ENCODE results near the gene COL7A1.
A peak's percentile ranks its signal among the peaks of the same experiment; 100 is the strongest.

COL7A1 gene

DNA sequence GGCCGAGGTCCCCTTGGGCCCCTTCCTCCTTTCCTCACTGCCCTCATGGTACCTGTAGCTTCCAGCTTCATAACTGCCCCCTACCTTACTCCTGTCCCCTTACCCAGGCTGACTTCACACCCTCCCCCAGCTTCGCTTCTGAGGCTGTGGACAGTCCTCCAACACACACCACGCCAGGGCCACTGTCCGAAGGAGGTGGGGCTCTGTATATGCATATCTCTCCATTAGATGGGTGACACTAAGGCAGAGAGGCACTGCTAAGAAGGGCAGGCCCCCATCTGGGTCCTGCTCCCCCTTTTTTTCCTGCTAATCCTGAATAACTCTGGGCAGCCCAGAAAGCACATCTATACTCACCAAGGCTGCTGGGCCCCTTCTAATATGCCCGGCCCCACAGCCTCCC lies 1.0 kb upstream of the COL7A1 start:
- Histone ChIP-seq H3K79me1 (ENCODE audit: low read depth, low read length) (no peaks in the 10 kb centered on the region), H3K9me3 (replicated peaks in 1 of 2; ENCODE audit: control insufficient read depth in 2 of 2, insufficient read depth in 1 of 2, low read depth in 1 of 2, low read length in 2 of 2) (no peaks in the 10 kb centered on the region), H2BK5ac (ENCODE audit: low read length) (no peak overlapping the region), H3K14ac (ENCODE audit: low read length) (no peak overlapping the region), H3K27me3 (ENCODE audit: control insufficient read depth in 3 of 3, insufficient read depth in 3 of 3, low read depth in 1 of 3, low read length in 3 of 3) (no peaks in the 10 kb centered on the region), H2BK120ac (ENCODE audit: low read depth, low read length) (no peak overlapping the region), H3K23ac (ENCODE audit: low read depth, low read length, poor library complexity) (peak overlapping the region; percentile 59), H3K9ac (ENCODE audit: low read depth, low read length, poor library complexity) (no peak overlapping the region), H3K27ac (replicated peaks; ENCODE audit: low read length) (no peak overlapping the region), H2AK5ac (ENCODE audit: low read depth, low read length) (no peak overlapping the region), H2BK12ac (ENCODE audit: low read length) (no peak overlapping the region), H3K18ac (ENCODE audit: low read length) (peak overlapping the region; percentile 35), H3K4me3 (ENCODE audit: low read length in 2 of 2) (peak overlapping the region in 1 of 2 donors; percentile 38), H2BK15ac (ENCODE audit: low read length) (no peak overlapping the region), H3K4me1 (ENCODE audit: control insufficient read depth in 2 of 2, insufficient read depth in 1 of 2, low read depth in 1 of 2, low read length in 2 of 2) (peaks cover 0 to 11% of the 10 kb centered on the region in 2 donors), H3K36me3 (replicated peaks in 1 of 2; ENCODE audit: control insufficient read depth in 2 of 2, insufficient read depth in 2 of 2, low read length in 2 of 2) (peaks cover 38 to 45% of the 10 kb centered on the region in 2 donors), H4K91ac (ENCODE audit: low read depth, low read length, poor library complexity) (no peak overlapping the region), H3K4me2 (ENCODE audit: insufficient read depth, low read length, poor library complexity, severe bottlenecking) (no peak overlapping the region), H2AFZ (ENCODE audit: low read length) (no peak overlapping the region), H4K8ac (ENCODE audit: low read depth, low read length) (no peak overlapping the region), H3K4ac (ENCODE audit: low read length) (no peak overlapping the region)
- DNase-seq (ENCODE audit: low spot score): no peak
- WGBS, 2 donors (ENCODE audit: extremely low coverage in 2 of 2, insufficient read length in 2 of 2, insufficient replicate concordance in 1 of 2): no CpG with 5 or more reads among the region's 5 CpGs

- H2BK15ac ChIP-seq (ENCODE audit: low read length): no peak overlapping the region
- no CpG with 5 or more reads among the region's 10 CpGs for WGBS, 2 donors (ENCODE audit: extremely low coverage in 2 of 2, insufficient read length in 2 of 2, insufficient replicate concordance in 1 of 2)
- H4K8ac ChIP-seq (ENCODE audit: low read depth, low read length): no peak overlapping the region
- no peaks in the 10 kb centered on the region for H3K27me3 ChIP-seq (ENCODE audit: control insufficient read depth in 3 of 3, insufficient read depth in 3 of 3, low read depth in 1 of 3, low read length in 3 of 3)
- no peak overlapping the region for H2AK5ac ChIP-seq (ENCODE audit: low read depth, low read length)
- no peak overlapping the region for H2BK12ac ChIP-seq (ENCODE audit: low read length)
- peaks cover 33 to 40% of the 10 kb centered on the region in 2 donors for H3K36me3 ChIP-seq (replicated peaks in 1 of 2; ENCODE audit: control insufficient read depth in 2 of 2, insufficient read depth in 2 of 2, low read length in 2 of 2)
- peak overlapping the region; percentile 53 for H3K18ac ChIP-seq (ENCODE audit: low read length)
- H4K91ac ChIP-seq (ENCODE audit: low read depth, low read length, poor library complexity): peak overlapping the region; percentile 31
- H3K23ac ChIP-seq (ENCODE audit: low read depth, low read length, poor library complexity): peak overlapping the region; percentile 59
- H3K4me3 ChIP-seq (ENCODE audit: low read length in 2 of 2): peak overlapping the region in 1 of 2 donors; percentile 38
- DNase-seq (ENCODE audit: low spot score): no peak
- H2AFZ ChIP-seq (ENCODE audit: low read length): no peak overlapping the region
- no peak overlapping the region for H3K9ac ChIP-seq (ENCODE audit: low read depth, low read length, poor library complexity)
- H3K14ac ChIP-seq (ENCODE audit: low read length): no peak overlapping the region
- H3K27ac ChIP-seq (replicated peaks; ENCODE audit: low read length): no peak overlapping the region
- no peaks in the 10 kb centered on the region for H3K9me3 ChIP-seq (replicated peaks in 1 of 2; ENCODE audit: control insufficient read depth in 2 of 2, insufficient read depth in 1 of 2, low read depth in 1 of 2, low read length in 2 of 2)
- H2BK5ac ChIP-seq (ENCODE audit: low read length): no peak overlapping the region
- no peak overlapping the region for H2BK120ac ChIP-seq (ENCODE audit: low read depth, low read length)
- H3K79me1 ChIP-seq (ENCODE audit: low read depth, low read length): no peaks in the 10 kb centered on the region
- no peak overlapping the region for H3K4me2 ChIP-seq (ENCODE audit: insufficient read depth, low read length, poor library complexity, severe bottlenecking)
- H3K4ac ChIP-seq (ENCODE audit: low read length): no peak overlapping the region
- peaks cover 0 to 11% of the 10 kb centered on the region in 2 donors for H3K4me1 ChIP-seq (ENCODE audit: control insufficient read depth in 2 of 2, insufficient read depth in 1 of 2, low read depth in 1 of 2, low read length in 2 of 2)
Measured at GRCh38 chr3:48595526-48596121, 495 bp upstream of the COL7A1 start.

GRCh38 chr3:48594417-48595049 lies 596 bp downstream of the COL7A1 start:
- Histone ChIP-seq H2BK15ac (ENCODE audit: low read length) (peak overlapping the region; percentile 51), H3K27ac (replicated peaks; ENCODE audit: low read length) (no peak overlapping the region), H3K4me1 (ENCODE audit: control insufficient read depth in 2 of 2, insufficient read depth in 1 of 2, low read depth in 1 of 2, low read length in 2 of 2) (peaks cover 0 to 11% of the 10 kb centered on the region in 2 donors), H3K4me3 (ENCODE audit: low read length in 2 of 2) (no peak overlapping the region), H3K4me2 (ENCODE audit: insufficient read depth, low read length, poor library complexity, severe bottlenecking) (peak overlapping the region; percentile 26), H3K4ac (ENCODE audit: low read length) (peak overlapping the region; percentile 71), H3K27me3 (ENCODE audit: control insufficient read depth in 3 of 3, insufficient read depth in 3 of 3, low read depth in 1 of 3, low read length in 3 of 3) (no peaks in the 10 kb centered on the region), H2AK5ac (ENCODE audit: low read depth, low read length) (peak overlapping the region; percentile 78), H3K9me3 (replicated peaks in 1 of 2; ENCODE audit: control insufficient read depth in 2 of 2, insufficient read depth in 1 of 2, low read depth in 1 of 2, low read length in 2 of 2) (no peaks in the 10 kb centered on the region), H4K8ac (ENCODE audit: low read depth, low read length) (no peak overlapping the region), H3K23ac (ENCODE audit: low read depth, low read length, poor library complexity) (peak overlapping the region; percentile 86), H3K36me3 (replicated peaks in 1 of 2; ENCODE audit: control insufficient read depth in 2 of 2, insufficient read depth in 2 of 2, low read length in 2 of 2) (peaks cover 22 to 29% of the 10 kb centered on the region in 2 donors), H3K18ac (ENCODE audit: low read length) (peak overlapping the region; percentile 88), H3K14ac (ENCODE audit: low read length) (peak overlapping the region; percentile 77), H4K91ac (ENCODE audit: low read depth, low read length, poor library complexity) (peak overlapping the region; percentile 35), H3K79me1 (ENCODE audit: low read depth, low read length) (no peaks in the 10 kb centered on the region), H2BK120ac (ENCODE audit: low read depth, low read length) (no peak overlapping the region), H3K9ac (ENCODE audit: low read depth, low read length, poor library complexity) (peak overlapping the region; percentile 51), H2AFZ (ENCODE audit: low read length) (no peak overlapping the region), H2BK5ac (ENCODE audit: low read length) (no peak overlapping the region), H2BK12ac (ENCODE audit: low read length) (no peak overlapping the region)
- no peak for DNase-seq (ENCODE audit: low spot score)
- no CpG with 5 or more reads among the region's 39 CpGs for WGBS, 2 donors (ENCODE audit: extremely low coverage in 2 of 2, insufficient read length in 2 of 2, insufficient replicate concordance in 1 of 2)

DNA sequence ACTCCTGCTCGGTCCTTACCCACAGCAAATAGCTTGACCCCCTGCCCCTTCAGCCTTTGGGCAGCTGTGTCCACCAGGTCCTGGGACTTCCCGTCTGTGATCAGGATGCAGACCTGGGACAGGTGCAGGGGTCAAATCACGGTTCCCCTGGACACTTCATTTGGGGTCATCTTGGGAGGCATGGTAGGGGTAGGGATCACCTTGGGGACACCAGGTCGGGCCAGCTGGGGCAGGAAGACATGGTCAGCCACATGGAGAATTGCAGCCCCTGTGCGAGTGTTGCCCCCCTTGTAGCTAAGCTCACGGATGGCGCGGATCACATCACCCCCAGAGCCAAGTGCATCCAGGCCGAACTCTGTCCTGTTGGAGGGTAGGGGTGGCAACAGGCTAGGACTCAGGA lies 1.8 kb downstream of the COL7A1 start:
- WGBS, 2 donors (ENCODE audit: extremely low coverage in 2 of 2, insufficient read length in 2 of 2, insufficient replicate concordance in 1 of 2): no CpG with 5 or more reads among the region's 9 CpGs
- no peak overlapping the region for H3K4ac ChIP-seq (ENCODE audit: low read length)
- peak overlapping the region; percentile 21 for H2AK5ac ChIP-seq (ENCODE audit: low read depth, low read length)
- peaks cover 0 to 11% of the 10 kb centered on the region in 2 donors for H3K4me1 ChIP-seq (ENCODE audit: control insufficient read depth in 2 of 2, insufficient read depth in 1 of 2, low read depth in 1 of 2, low read length in 2 of 2)
- no peak overlapping the region for H4K91ac ChIP-seq (ENCODE audit: low read depth, low read length, poor library complexity)
- no peak overlapping the region for H3K4me3 ChIP-seq (ENCODE audit: low read length in 2 of 2)
- no peaks in the 10 kb centered on the region for H3K9me3 ChIP-seq (replicated peaks in 1 of 2; ENCODE audit: control insufficient read depth in 2 of 2, insufficient read depth in 1 of 2, low read depth in 1 of 2, low read length in 2 of 2)
- H3K23ac ChIP-seq (ENCODE audit: low read depth, low read length, poor library complexity): no peak overlapping the region
- no peak overlapping the region for H3K18ac ChIP-seq (ENCODE audit: low read length)
- no peak overlapping the region for H3K4me2 ChIP-seq (ENCODE audit: insufficient read depth, low read length, poor library complexity, severe bottlenecking)
- no peak overlapping the region for H2BK5ac ChIP-seq (ENCODE audit: low read length)
- no peak overlapping the region for H2AFZ ChIP-seq (ENCODE audit: low read length)
- no peak overlapping the region for H2BK12ac ChIP-seq (ENCODE audit: low read length)
- H3K9ac ChIP-seq (ENCODE audit: low read depth, low read length, poor library complexity): no peak overlapping the region
- no peak overlapping the region for H2BK15ac ChIP-seq (ENCODE audit: low read length)
- peaks cover 11 to 17% of the 10 kb centered on the region in 2 donors for H3K36me3 ChIP-seq (replicated peaks in 1 of 2; ENCODE audit: control insufficient read depth in 2 of 2, insufficient read depth in 2 of 2, low read length in 2 of 2)
- no peak overlapping the region for H3K14ac ChIP-seq (ENCODE audit: low read length)
- no peak overlapping the region for H2BK120ac ChIP-seq (ENCODE audit: low read depth, low read length)
- peaks cover 3% of the 10 kb centered on the region for H3K79me1 ChIP-seq (ENCODE audit: low read depth, low read length)
- no peaks in the 10 kb centered on the region for H3K27me3 ChIP-seq (ENCODE audit: control insufficient read depth in 3 of 3, insufficient read depth in 3 of 3, low read depth in 1 of 3, low read length in 3 of 3)
- no peak for DNase-seq (ENCODE audit: low spot score)
- H3K27ac ChIP-seq (replicated peaks; ENCODE audit: low read length): no peak overlapping the region
- no peak overlapping the region for H4K8ac ChIP-seq (ENCODE audit: low read depth, low read length)
